Epithelial cell of prostate (primary cell): ENCODE data around the gene LIN7A.
"Not testable (repeated sequence)": the region's sequence is repeated elsewhere in the genome, so short reads cannot be mapped to it uniquely, and the experiment has no call there.

Source experiments
- DNase-seq: peaks from one replicate; pipeline ENCODE4 v3.0.0-alpha.2; 2011; ENCODE audit warnings: low read depth, low spot score
- H3K27ac ChIP-seq: fragments of 450-650 bp; 2 replicates; pipeline ENCODE4 v1.5.1; 2017; ENCODE audit warnings: mild to moderate bottlenecking

LIN7A gene

GRCh38 chr12:80818878-80819277 lies 118.9 kb downstream of the LIN7A start:
- H3K27ac ChIP-seq = no peak overlapping the region
- DNase-seq = no peak

DNA sequence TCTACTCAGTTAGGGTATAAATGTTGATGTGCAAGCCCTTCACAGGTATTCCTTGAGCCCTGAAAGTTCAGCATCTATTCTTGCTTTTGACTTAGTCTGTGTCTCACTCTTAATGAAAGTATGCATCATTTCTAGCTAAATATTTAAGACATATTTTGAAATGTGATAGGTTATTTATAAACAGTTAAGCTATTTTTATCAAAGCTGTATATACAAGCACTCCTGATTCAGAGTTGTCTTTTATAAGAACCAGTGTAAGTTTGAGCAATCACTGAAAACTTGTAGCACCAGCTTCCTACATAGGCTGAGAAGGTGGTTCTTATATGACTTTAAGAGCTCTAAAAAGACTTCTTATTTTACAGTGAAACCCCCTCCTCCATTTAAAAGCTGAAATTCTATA lies 122.4 kb downstream of the LIN7A start:
- DNase-seq = no peak
- no peak overlapping the region for H3K27ac ChIP-seq

- H3K27ac ChIP-seq = no peak overlapping the region
- DNase-seq = no peak
Observed at GRCh38 chr12:80814453-80814852, 123.3 kb downstream of the LIN7A start.

DNA sequence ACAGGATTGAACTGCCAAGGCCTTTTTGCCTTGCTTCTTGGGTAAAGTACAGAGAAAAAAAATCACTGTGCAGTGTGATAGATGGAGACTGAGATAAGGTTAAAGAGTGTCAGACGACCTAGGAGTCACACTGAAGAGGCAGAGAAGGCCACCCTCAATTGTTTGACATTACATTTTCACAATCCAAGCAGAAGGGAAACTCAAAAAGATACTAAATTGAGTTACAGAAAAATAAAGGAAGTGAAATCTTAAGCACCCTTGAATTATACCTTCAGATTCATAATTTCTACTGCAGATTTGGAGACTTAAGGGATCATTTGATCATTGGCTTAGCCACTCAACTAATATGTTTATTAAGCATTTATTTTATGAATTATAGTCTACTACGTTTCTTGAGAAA lies 123.9 kb downstream of the LIN7A start:
- H3K27ac ChIP-seq = no peak overlapping the region
- no peak for DNase-seq

- DNase-seq = no peak
- H3K27ac ChIP-seq = no peak overlapping the region
Observed at GRCh38 chr12:80811957-80812708, 125.6 kb downstream of the LIN7A start.

GRCh38 chr12:80810874-80811273 lies 126.9 kb downstream of the LIN7A start:
- no peak for DNase-seq

GRCh38 chr12:80807640-80808288 lies 130.0 kb downstream of the LIN7A start:
- no peak overlapping the region for H3K27ac ChIP-seq
- no peak for DNase-seq

More at GRCh38 chr12:80810874-80811273, 126.9 kb downstream of the LIN7A start:
- no peak overlapping the region for H3K27ac ChIP-seq

DNA sequence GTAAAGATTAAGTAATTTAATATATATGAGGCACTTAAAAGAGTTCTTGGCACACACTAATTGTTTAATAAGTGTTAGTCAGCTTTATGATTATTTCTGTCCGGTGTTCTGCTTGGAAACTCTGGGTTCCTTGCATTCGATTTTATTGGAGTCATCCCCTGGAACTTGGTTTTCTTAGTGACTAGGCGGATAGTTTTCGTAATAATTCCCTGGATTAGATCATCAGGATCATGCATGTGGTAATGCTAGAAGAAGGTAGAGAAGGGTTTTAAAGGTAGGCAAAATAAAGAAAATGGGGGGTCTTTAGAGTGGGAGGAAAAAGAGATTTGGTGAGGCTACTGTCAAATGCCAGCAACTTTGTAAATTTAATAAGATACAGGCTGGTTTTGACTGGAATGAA lies 132.6 kb downstream of the LIN7A start:
- no peak for DNase-seq
- H3K27ac ChIP-seq = no peak overlapping the region

DNA sequence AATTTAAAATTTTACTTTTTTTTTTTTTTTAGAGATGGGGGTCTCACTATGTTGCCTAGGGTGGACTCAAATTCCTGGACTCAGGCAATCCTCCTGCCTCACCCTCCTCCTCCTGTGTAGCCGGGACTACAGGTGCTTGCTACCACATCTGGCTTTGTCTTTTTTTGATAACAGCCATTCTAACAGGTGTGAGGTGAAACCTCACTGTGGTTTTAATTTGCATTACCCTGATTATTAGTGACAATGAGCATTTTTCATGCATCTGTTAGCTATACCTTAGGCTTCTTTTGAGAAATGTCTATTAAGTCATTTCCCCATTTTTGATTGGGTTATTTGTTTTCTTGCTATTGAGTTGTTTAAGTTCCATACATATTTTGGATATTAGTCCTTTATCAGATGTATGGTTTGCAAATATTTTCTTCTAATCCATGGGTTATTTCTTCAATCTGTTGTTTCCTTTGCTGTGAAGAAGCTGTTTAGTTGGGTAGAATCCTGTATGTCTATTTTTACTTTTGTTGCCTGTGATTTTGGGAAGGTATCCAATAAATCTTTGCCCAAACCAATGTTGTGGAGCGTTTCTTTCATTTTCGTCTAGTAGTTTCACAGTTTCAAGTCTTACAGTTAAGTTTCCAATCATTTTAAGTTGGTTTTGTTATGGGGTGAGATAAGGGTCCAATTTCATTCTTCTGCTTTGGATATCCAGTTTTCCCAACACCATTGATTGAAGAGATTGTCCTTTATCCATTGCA lies 134.9 kb downstream of the LIN7A start:
- no peak for DNase-seq
- H3K27ac ChIP-seq = no peak overlapping the region

DNA sequence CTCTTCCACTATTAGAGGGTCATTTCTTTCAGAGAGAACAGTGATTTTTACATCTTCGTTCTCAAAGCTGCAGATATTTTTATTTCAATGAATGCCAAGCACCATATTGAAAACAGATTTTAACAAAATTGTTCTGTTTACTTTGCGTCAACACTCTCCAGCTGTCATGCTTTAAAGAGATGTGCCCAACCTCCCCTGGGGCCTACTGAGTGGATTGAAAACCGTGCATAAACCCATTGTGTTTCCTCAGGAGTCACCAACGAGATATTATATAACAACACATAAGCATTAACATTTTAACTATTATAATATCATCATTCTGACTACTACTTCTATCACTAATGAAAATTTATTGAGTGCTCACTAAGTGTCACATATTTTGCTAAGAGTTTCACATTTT lies 139.5 kb downstream of the LIN7A start:
- DNase-seq = no peak

GRCh38 chr12:80794551-80794950 lies 143.2 kb downstream of the LIN7A start:
- no peak overlapping the region for H3K27ac ChIP-seq
- no peak for DNase-seq

More for the DNA sequence above, 139.5 kb downstream of the LIN7A start:
- H3K27ac ChIP-seq = no peak overlapping the region

GRCh38 chr12:80792861-80793260 lies 144.9 kb downstream of the LIN7A start:
- no peak for DNase-seq
- H3K27ac ChIP-seq = no peak overlapping the region

DNA sequence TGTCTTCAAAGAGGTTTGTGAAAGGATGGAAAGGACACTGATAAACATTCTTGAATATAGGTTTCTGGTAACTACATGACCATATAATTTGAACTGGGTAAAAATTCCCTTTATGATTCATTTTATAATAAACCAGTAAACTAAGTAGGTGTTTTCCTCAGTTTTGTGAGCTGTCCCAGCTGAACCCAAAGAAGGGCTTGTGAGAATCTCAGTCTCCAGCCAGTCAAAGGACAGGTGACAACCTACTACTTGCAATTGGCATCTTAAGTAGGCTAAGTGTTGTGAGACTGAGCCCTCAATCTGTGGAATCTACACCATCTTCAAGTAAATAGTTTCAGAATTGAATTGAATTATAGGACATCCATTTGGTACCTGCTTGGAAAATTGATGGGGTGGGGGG lies 145.9 kb downstream of the LIN7A start:
- H3K27ac ChIP-seq = no peak overlapping the region
- DNase-seq = no peak

DNA sequence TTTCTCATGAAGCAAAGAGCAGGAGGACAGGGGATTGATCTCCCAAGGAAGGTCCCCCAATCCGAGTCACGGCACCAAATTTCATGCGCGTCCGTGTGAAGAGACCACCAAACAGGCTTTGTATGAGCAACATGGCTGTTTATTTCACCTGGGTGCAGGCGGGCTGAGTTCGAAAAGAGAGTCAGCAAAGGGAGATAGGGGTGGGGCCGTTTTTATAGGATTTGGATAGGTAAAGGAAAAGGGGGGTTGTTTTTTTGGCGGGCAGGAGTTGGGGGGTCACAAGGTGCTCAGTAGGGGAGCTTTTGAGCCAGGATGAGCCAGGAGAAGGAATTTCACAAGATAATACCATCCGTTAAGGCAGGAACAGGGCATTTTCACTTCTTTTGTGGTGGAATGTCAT lies 149.3 kb downstream of the LIN7A start:
- H3K27ac ChIP-seq, DNase-seq: not testable (repeated sequence)

- not testable (repeated sequence) for DNase-seq, H3K27ac ChIP-seq
Observed at GRCh38 chr12:80782963-80783470, 154.7 kb downstream of the LIN7A start.

DNA sequence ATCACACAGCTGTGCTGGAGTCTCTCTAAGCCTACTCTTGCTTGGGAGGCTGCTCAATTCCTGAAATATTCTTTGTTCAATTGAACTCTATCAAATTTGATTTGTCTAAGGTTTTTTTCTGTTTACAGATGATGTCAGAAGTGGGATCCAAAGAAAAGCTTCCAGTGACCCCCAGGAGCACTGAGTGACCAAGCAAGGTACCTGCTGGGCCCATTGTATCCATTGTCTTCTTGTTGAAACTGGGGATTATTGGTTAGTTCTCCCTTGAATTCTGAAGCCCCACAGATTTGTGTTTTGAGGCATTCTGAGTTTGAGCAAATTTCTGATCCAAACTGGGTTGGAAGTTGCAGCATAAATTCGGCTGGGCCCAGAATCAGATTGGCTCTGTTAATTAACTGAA lies 156.4 kb downstream of the LIN7A start:
- no peak for DNase-seq
- H3K27ac ChIP-seq = no peak overlapping the region

DNA sequence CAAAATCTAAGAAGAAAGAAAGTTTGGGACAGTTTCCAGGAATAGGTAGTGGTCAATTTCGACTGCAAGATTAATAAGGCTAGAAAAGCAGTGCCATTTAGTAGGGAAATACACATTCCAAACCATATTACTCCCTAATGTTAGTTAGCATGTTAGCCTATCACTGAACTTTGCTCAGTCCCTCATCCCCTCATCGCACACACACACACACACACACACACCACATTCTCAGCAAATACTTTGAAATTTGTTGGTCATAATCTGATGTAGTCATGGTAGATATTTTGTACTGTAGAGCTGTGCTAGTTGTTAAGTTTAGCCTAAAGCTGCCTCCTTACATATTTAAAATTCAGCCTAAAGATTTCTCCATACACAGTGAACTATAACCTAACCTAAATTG lies 157.0 kb downstream of the LIN7A start:
- no peak for DNase-seq
- H3K27ac ChIP-seq = no peak overlapping the region

DNA sequence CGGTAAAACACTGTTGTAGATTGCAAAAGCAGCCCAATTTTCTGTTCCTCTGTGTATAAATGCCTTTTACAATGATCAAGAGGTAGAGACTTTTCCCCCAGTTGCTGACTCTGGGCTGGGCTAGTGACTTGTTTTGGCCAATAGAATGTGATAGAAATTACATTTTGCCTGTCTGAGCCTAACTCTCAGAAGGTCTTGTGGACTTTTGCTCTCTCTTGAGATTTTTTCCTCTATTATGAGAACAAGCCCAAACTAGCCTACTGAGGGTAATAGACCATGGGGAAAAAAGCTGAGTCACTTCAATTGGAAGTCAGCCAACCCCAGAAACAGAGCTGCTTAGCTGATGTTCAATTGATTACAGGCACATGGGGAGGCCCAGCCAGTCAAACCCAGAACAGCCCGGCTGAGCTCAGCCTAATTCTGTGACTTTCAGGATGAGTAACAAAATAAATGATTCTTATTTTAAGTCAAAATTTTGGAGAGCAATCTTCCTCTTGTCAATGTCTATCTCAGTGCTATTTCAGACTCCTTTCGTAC lies 159.7 kb downstream of the LIN7A start:
- peak; percentile 80 for DNase-seq
- H3K27ac ChIP-seq = peak overlapping the region; percentile 71

DNA sequence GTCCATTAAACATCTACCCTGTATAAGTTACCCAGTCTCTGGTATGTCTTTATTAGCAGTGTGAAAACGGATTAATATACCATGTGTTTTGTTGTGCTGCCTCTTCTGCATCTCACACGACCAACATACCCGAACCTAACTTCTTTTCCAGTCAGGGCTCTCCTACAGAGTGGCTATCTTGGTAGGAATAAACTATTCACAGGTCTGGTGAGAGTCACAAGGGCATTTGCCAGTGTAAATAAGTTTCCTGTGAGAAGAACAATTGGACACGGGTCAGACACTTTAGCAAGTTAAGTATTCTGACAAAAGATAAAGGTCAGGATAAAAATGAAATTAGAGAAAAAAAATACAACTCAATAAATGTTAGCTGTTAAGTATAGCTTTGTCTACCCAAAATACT lies 160.1 kb downstream of the LIN7A start:
- peak overlapping the region; percentile 71 for H3K27ac ChIP-seq
- DNase-seq = no peak

GRCh38 chr12:80776706-80777105 lies 161.0 kb downstream of the LIN7A start:
- DNase-seq = peak; percentile 3
- H3K27ac ChIP-seq = peak overlapping the region; percentile 71

- no peak for DNase-seq
- H3K27ac ChIP-seq = no peak overlapping the region
Observed at GRCh38 chr12:80770958-80771357, 166.8 kb downstream of the LIN7A start.
